Adrenal gland (tissue), 5 donors: ENCODE measurements around the gene PSMB11.

Source experiments
- CTCF ChIP-seq, 6 experiments: fragments of 450-650 bp in 4 of 6; fragments of 200-600 bp in 2 of 6; sonication (generic) in 1 of 6; IDR thresholded peaks; 1 replicate in 5 of 6; 2 replicates in 1 of 6; pipeline versions ENCODE4 v1.5.1 to v1.8.0; 2016 to 2021; ENCODE audit warnings: antibody characterized with exemption in 6 of 6, mild to moderate bottlenecking in 2 of 6, moderate library complexity in 1 of 6
- POLR2A ChIP-seq, 2 donors: fragments of 450-650 bp; IDR thresholded peaks; one replicate each; pipeline ENCODE4 v1.6.1; 2017; ENCODE audit warnings: antibody characterized with exemption in 2 of 2, mild to moderate bottlenecking in 2 of 2, moderate library complexity in 1 of 2
- donor health status: DM: no; HTN: no; CAD: no.

- TF ChIP-seq CTCF (IDR thresholded peaks at IDR 0.05) (no peak), POLR2A (IDR thresholded peaks at IDR 0.05) (no peak)
Observed at GRCh38 chr14:23049011-23049410, 7.0 kb downstream of the PSMB11 start.
